ENCODE measurements around the gene CBLN1. TPM values are rescaled to one million over a fixed set of nuclear protein-coding genes. Genes with fewer than 3 reads are reported as not detected.

Gene CBLN1
- total and polyA plus RNA-seq, 2 of the 4 experiments (the other 2 are of a cell fraction) = not detected

DNA sequence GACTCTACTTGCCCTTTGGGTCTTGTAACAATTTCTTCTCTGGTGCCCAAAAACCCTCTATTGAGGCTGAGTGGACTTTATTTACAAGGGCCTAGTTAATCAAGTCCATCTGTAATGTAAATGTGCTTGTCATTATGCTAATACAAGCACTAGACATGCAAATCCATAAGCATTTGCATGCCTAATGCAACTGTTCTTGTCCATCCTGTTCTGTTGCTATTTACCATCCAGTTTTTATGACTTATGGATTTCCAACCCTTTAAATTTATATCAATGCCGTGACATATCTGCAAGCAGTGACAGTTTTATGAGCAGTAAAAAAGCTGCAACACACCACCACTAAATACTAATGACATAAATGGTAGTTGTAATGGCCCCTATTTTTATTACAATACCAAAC is 33.4 kb downstream of the CBLN1 start:
- POLR2A ChIA-PET (ENCODE audit: unreplicated experiment) = no interaction called here
- Histone ChIP-seq H3K4me3 (ENCODE audit: insufficient read depth, low read depth, low read length) (no peak overlapping the region), H3K27ac (ENCODE audit: insufficient read depth, low read length) (no peak overlapping the region), H3K79me1 (ENCODE audit: low read depth in 1 of 2, low read length in 2 of 2) (no peaks in the 10 kb centered on the region), H3K9me1 (ENCODE audit: insufficient read depth, low read length) (no peaks in the 10 kb centered on the region), H3K56ac (ENCODE audit: extremely low read depth, insufficient read depth, low read length) (no peak overlapping the region), H2AFZ (replicated peaks; ENCODE audit: low read length, poor library complexity) (no peak overlapping the region), H3K18ac (ENCODE audit: low read depth, low read length) (no peak overlapping the region), H4K20me1 (ENCODE audit: insufficient read depth, low read length) (no peaks in the 10 kb centered on the region), H3K14ac (replicated peaks; ENCODE audit: low read depth, low read length) (no peak overlapping the region), H2BK120ac (ENCODE audit: low read depth, low read length) (no peak overlapping the region), H2BK5ac (ENCODE audit: low read depth, low read length, poor library complexity, severe bottlenecking) (no peak overlapping the region), H3K23ac (ENCODE audit: low read depth, low read length) (no peak overlapping the region), H3K4me1 (ENCODE audit: control insufficient read depth, insufficient read depth, low read length) (no peaks in the 10 kb centered on the region), H2BK15ac (ENCODE audit: low read depth, low read length) (no peak overlapping the region), H3K9ac (ENCODE audit: low read depth, low read length) (no peak overlapping the region), H3K27me3 (ENCODE audit: control insufficient read depth, insufficient read depth, low read length) (no peaks in the 10 kb centered on the region), H3K4ac (ENCODE audit: low read depth, low read length) (no peak overlapping the region), H4K8ac (ENCODE audit: low read depth in 2 of 2, low read length in 2 of 2) (no peak overlapping the region), H3K36me3 (ENCODE audit: control insufficient read depth, insufficient read depth, low read length) (no peaks in the 10 kb centered on the region), H4K5ac (ENCODE audit: low read depth, low read length) (no peak overlapping the region), H2AK9ac (replicated peaks; ENCODE audit: low read depth, low read length, poor library complexity) (no peak overlapping the region), H3K9me3 (ENCODE audit: control insufficient read depth, insufficient read depth, low read length) (no peaks in the 10 kb centered on the region), H2BK20ac (ENCODE audit: low read depth, low read length) (no peak overlapping the region), H4K91ac (ENCODE audit: insufficient read depth, low read depth, low read length) (no peak overlapping the region), H3K4me2 (ENCODE audit: low read depth, low read length) (no peak overlapping the region), H2AK5ac (ENCODE audit: low read depth, low read length) (no peak overlapping the region)
- CTCF ChIA-PET = no interaction called here
- no peak for TF ChIP-seq POLR2A (IDR thresholded peaks at IDR 0.05; ENCODE audit: low read depth, low read length)
- TF ChIP-seq RFX5 (IDR thresholded peaks at IDR 0.05; ENCODE audit: low read depth, low read length) = no peak
- TF ChIP-seq, protein P1, sequence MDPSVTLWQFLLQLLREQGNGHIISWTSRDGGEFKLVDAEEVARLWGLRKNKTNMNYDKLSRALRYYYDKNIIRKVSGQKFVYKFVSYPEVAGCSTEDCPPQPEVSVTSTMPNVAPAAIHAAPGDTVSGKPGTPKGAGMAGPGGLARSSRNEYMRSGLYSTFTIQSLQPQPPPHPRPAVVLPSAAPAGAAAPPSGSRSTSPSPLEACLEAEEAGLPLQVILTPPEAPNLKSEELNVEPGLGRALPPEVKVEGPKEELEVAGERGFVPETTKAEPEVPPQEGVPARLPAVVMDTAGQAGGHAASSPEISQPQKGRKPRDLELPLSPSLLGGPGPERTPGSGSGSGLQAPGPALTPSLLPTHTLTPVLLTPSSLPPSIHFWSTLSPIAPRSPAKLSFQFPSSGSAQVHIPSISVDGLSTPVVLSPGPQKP (IDR thresholded peaks at IDR 0.05; ENCODE audit: borderline replicate concordance, low read depth, low read length) = no peak
- TF ChIP-seq CTCF (conservative IDR thresholded peaks at IDR 0.05; ENCODE audit: low read depth, low read length) = no peak
- TF ChIP-seq RAD21 (IDR thresholded peaks at IDR 0.05; ENCODE audit: low read length) = no peak
- no peak for TF ChIP-seq NFE2L2 (IDR thresholded peaks at IDR 0.05; ENCODE audit: low read depth, low read length)
- TF ChIP-seq FOS (IDR thresholded peaks at IDR 0.05; ENCODE audit: low read depth, low read length) = no peak
- TF ChIP-seq MAZ (IDR thresholded peaks at IDR 0.05; ENCODE audit: borderline replicate concordance, low read depth, low read length) = no peak
- TF ChIP-seq BHLHE40 (IDR thresholded peaks at IDR 0.05; ENCODE audit: low read depth, low read length) = no peak
- no peak for TF ChIP-seq MXI1 (IDR thresholded peaks at IDR 0.05; ENCODE audit: borderline replicate concordance, low read depth, low read length)
- no peak for TF ChIP-seq RCOR1 (IDR thresholded peaks at IDR 0.05; ENCODE audit: insufficient replicate concordance, low read length)
- TF ChIP-seq CHD1 (IDR thresholded peaks at IDR 0.05; ENCODE audit: low read depth, low read length) = no peak
- no peak for TF ChIP-seq CEBPB (IDR thresholded peaks at IDR 0.05; ENCODE audit: low read depth, low read length)
- no CpG with 5 or more reads among the region's 1 CpG for WGBS, 2 experiments (ENCODE audit: extremely low coverage in 2 of 2, insufficient read length in 1 of 2)
- no TSS peak for BruUV-seq (replicated peaks)
- in situ Hi-C loops (cut with MboI; ENCODE audit: low sequenced_read_pairs) (no loop called here), dilution Hi-C loops (cut with HindIII; ENCODE audit: low sequenced_read_pairs, unreplicated experiment) (no loop called here), intact Hi-C loops (cut with micrococcal nuclease) (no loop called here)
- DNase-seq (no peak), ATAC-seq (ENCODE audit: low read depth) (no peak)
